HG02885 (cell line): ENCODE measurements around the gene LRRC3.

ENCODE experiments used
- ATAC-seq: cut with Tn5 transposase; IDR thresholded peaks from one replicate; pipeline ENCODE4 v1.9.1; 2021; ENCODE audit warnings: mild to moderate bottlenecking; ENCODE audit not compliant: unreplicated experiment, poor library complexity

Gene LRRC3

DNA sequence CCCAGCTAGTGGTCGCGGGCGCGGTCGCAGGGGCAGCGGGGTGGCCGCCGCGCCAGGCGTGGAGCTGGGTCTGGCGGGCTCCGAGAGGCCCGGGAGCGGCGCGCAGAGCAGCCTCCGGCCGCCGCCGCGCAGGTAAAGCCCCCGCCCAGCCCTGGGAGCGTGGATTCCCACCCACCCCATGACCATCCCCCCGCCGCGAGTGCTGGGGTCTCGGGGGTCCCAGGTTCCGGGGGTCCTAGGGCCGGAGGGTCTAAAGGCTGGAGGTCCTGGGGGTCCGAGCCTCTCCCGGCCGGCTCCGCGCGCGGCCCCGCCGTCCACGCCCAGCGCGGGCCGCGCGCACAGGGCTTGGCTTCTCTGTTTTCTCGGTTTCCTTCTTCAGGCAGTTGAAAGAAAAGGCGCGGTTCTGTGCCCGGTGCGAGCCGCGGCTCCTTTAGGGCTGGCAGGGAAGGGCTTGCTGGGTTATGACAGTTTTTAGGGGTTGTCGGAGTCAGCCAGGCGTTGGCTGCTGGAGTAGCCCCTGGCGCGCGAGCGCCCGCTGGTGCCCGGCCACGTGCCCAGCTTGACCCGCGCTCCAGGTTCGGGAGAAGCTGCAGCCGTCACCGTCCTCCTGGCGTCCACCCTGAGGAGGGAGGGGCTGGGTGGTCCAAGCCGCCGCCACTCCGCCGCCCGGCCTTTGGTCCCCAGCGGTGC is 359 bp downstream of the LRRC3 start:
- ATAC-seq: peak; percentile 39

- ATAC-seq: peak; percentile 9
These were observed 1.1 kb downstream of the LRRC3 start for GRCh38 chr21:44456214-44456914.

- no peak for ATAC-seq
These were observed 1.8 kb downstream of the LRRC3 start for GRCh38 chr21:44456915-44457736.

DNA sequence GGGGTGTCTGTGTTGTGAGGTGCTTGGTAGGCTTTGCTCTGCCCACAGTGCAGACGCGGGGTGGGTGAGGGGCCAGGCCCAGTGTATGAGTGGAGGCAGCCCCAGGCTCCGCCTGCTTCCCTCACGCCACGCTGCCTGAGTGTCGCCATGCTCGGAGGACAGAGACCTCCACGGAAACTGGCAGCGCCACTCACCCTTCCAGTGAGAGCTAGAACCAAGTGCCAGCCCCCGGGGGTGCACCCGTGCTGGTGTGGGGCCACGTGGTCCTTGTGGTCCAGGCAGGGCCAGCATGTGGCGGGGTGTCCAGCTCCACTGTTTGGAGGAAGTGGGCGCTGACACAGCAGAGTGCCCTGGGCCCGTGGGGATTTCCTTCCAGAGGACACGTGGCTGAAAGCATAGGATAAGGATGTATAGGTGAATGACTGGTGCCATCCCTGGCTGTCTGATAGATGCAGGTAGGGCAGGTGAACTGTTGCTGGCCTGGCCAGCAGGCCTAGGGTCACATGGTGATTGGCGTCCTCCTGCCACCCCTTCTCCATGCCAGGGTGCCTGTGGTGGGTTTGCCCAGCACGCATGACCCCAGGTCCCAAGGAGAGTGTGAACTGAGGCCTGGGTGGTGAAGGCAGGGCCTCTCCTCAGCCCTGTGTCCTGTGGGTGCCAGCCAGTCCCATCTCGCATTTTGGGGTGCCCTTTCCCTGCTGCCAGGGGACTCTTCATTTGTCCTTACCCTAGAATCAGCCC is 3.8 kb downstream of the LRRC3 start:
- no peak for ATAC-seq

DNA sequence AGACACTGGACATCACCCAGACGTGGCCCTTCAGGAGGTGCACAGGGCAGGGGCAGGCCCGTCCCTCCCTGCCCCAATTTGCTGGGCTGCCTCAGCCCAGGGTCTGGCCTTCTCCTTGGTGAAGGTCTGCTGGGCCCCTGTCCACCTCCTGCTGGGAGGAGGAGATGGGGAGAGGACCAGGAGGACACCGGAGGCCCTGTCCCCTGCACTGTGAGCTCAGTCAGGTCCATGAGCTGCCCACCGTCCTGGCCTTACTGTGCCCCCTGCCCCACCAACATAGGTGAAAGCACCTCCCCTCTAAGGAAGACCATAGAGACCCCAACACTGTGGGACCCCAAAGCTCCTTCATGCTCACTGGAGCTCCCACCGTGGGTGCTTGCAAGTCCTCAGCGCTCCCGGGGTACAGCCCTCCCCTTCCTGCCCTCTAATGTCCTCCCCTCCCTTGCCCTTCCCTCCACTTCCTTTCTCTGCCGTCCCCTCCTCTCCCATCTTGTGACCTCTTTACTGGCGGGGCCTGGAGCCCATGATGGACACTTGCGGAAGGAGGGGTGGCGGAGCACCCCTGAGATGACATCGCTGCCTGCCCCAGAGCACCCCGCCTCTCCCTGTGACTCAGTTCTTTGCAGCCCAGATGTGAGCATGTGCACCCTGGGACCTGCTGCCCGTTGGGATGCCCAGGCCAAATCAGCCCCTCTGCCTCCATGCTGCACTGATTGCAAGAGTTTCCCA is 4.6 kb downstream of the LRRC3 start:
- ATAC-seq: no peak

- ATAC-seq: no peak
These were observed 5.1 kb downstream of the LRRC3 start for GRCh38 chr21:44460441-44460755.

- ATAC-seq: no peak
These were observed 5.7 kb downstream of the LRRC3 start for GRCh38 chr21:44461005-44461404.

- ATAC-seq: no peak
These were observed 6.2 kb downstream of the LRRC3 start for GRCh38 chr21:44461464-44462001.

- ATAC-seq: no peak
These were observed 7.0 kb downstream of the LRRC3 start for GRCh38 chr21:44462086-44462833.

GRCh38 chr21:44462834-44463200 is 7.5 kb downstream of the LRRC3 start:
- ATAC-seq: no peak

GRCh38 chr21:44463724-44464123 is 8.4 kb downstream of the LRRC3 start:
- no peak for ATAC-seq

GRCh38 chr21:44464351-44464750 is 9.0 kb downstream of the LRRC3 start:
- ATAC-seq: no peak

GRCh38 chr21:44466351-44466954 is 11.1 kb downstream of the LRRC3 start:
- ATAC-seq: no peak

- ATAC-seq: no peak
These were observed 11.9 kb downstream of the LRRC3 start for GRCh38 chr21:44466996-44467858.

GRCh38 chr21:44467859-44468195 is 12.5 kb downstream of the LRRC3 start:
- no peak for ATAC-seq

GRCh38 chr21:44471341-44471740 is 16.0 kb downstream of the LRRC3 start:
- ATAC-seq: no peak

DNA sequence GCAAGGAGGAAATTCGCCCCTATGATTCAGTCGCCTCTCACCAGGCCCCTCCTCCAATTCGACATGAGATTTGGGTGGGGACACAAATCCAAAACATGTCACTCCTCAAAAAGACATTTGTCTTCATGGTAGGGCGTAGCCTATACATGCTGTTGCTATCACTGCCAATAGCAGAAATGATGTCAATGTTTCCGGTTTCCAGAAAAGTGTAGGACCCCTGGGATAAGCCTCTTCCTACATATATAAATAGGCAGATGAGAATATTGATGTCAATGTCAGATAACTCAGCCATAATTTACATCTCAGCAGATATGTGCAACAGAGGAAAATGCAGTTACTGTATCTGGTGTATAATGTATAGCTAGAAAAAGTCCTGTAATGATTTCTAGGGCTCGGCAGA is 16.7 kb downstream of the LRRC3 start:
- no peak for ATAC-seq
